NCI-H146 treated with DMSO at 0.1 percent for 48 hours (cell line): ENCODE results near the gene FBL.
"Not testable (repeated sequence)": the region's sequence is repeated elsewhere in the genome, so short reads cannot be mapped to it uniquely, and the experiment has no call there.

ENCODE experiments used
- DNase-seq: peaks from one replicate; lab custom pipeline; 2025; ENCODE audit not compliant: unreplicated experiment; lab: John Stamatoyannopoulos, UW

Gene FBL

GRCh38 chr19:39825531-39826076 lies 20.6 kb downstream of the FBL start:
- DNase-seq: no peak

GRCh38 chr19:39825093-39825463 lies 21.1 kb downstream of the FBL start:
- DNase-seq: no peak

GRCh38 chr19:39824143-39825092 lies 21.8 kb downstream of the FBL start:
- peak; percentile 98 for DNase-seq

GRCh38 chr19:39823686-39824085 lies 22.5 kb downstream of the FBL start:
- DNase-seq: peak; percentile 33

GRCh38 chr19:39820696-39821095 lies 25.5 kb downstream of the FBL start:
- DNase-seq: no peak

- no peak for DNase-seq
Observed at GRCh38 chr19:39819786-39820185, 26.4 kb downstream of the FBL start.

GRCh38 chr19:39818626-39819097 lies 27.5 kb downstream of the FBL start:
- DNase-seq: no peak

- DNase-seq: no peak
Observed at GRCh38 chr19:39817888-39818561, 28.2 kb downstream of the FBL start.

- DNase-seq: no peak
Observed at GRCh38 chr19:39816287-39817048, 29.7 kb downstream of the FBL start.

GRCh38 chr19:39814595-39814994 lies 31.6 kb downstream of the FBL start:
- no peak for DNase-seq

GRCh38 chr19:39814111-39814510 lies 32.1 kb downstream of the FBL start:
- DNase-seq: not testable (repeated sequence)

GRCh38 chr19:39813264-39813993 lies 32.8 kb downstream of the FBL start:
- no peak for DNase-seq

- no peak for DNase-seq
Observed at GRCh38 chr19:39811064-39811463, 35.1 kb downstream of the FBL start.

GRCh38 chr19:39810424-39810823 lies 35.8 kb downstream of the FBL start:
- no peak for DNase-seq

GRCh38 chr19:39809368-39809767 lies 36.8 kb downstream of the FBL start:
- no peak for DNase-seq

GRCh38 chr19:39808688-39809087 lies 37.5 kb downstream of the FBL start:
- not testable (repeated sequence) for DNase-seq

GRCh38 chr19:39807846-39808364 lies 38.3 kb downstream of the FBL start:
- no peak for DNase-seq

GRCh38 chr19:39805104-39805503 lies 41.1 kb downstream of the FBL start:
- DNase-seq: no peak

- no peak for DNase-seq
Observed at GRCh38 chr19:39802958-39803357, 43.2 kb downstream of the FBL start.

GRCh38 chr19:39797083-39797482 lies 49.1 kb downstream of the FBL start:
- DNase-seq: no peak
